Liver (tissue), 9 donors: ENCODE data around the gene CRAT. TPM values are rescaled to one million over a fixed set of nuclear protein-coding genes. Genes with fewer than 3 reads are reported as not detected.

Source experiments
- DNase-seq: peaks from one replicate; pipeline ENCODE4 v3.0.0-alpha.2; 2017; ENCODE audit warnings: low spot score
- H3K27ac ChIP-seq, 2 donors: one replicate each; pipeline ENCODE4 v1.7.0; 2013; ENCODE audit warnings: inconsistent platforms in 2 of 2, low read length in 2 of 2, control low read depth in 1 of 2, low read depth in 1 of 2, mild to moderate bottlenecking in 1 of 2
- H3K27me3 ChIP-seq, 4 donors: one replicate each; pipeline versions ENCODE4 v1.6.1 to v1.7.0; 2013; ENCODE audit warnings: low read length in 3 of 4, inconsistent platforms in 1 of 4, mild to moderate bottlenecking in 1 of 4, moderate library complexity in 1 of 4; ENCODE audit not compliant: control insufficient read depth in 4 of 4, insufficient read depth in 4 of 4
- H3K36me3 ChIP-seq, 4 donors: one replicate each; pipeline versions ENCODE4 v1.6.1 to v1.7.0; 2013; ENCODE audit warnings: low read length in 3 of 4, mild to moderate bottlenecking in 3 of 4, low read depth in 1 of 4, moderate library complexity in 1 of 4; ENCODE audit not compliant: control insufficient read depth in 4 of 4, insufficient read depth in 3 of 4
- H3K4me1 ChIP-seq, 4 donors: one replicate each; pipeline versions ENCODE4 v1.6.1 to v1.7.0; 2013; ENCODE audit warnings: low read length in 3 of 4, mild to moderate bottlenecking in 3 of 4, moderate library complexity in 1 of 4; ENCODE audit not compliant: control insufficient read depth in 4 of 4, insufficient read depth in 4 of 4
- H3K4me3 ChIP-seq, 3 donors: one replicate each; pipeline versions ENCODE4 v1.6.1 to v1.7.0; 2013; ENCODE audit warnings: low read length in 3 of 3, control low read depth in 1 of 3, low read depth in 1 of 3, mild to moderate bottlenecking in 1 of 3
- H3K9ac ChIP-seq, 2 donors: one replicate each; pipeline ENCODE4 v1.7.0; 2013; ENCODE audit warnings: low read length in 2 of 2, mild to moderate bottlenecking in 2 of 2, moderate library complexity in 2 of 2, control low read depth in 1 of 2, low read depth in 1 of 2
- H3K9me3 ChIP-seq, 4 donors: one replicate each; pipeline versions ENCODE4 v1.6.1 to v1.7.0; 2013; ENCODE audit warnings: low read length in 3 of 4; ENCODE audit not compliant: control insufficient read depth in 4 of 4
- ATF3 ChIP-seq: IDR thresholded peaks from 2 replicates; pipeline ENCODE4 v1.6.1; 2016; ENCODE audit warnings: antibody characterized with exemption
- CTCF ChIP-seq: fragments of 150-350 bp; IDR thresholded peaks from 2 replicates; pipeline ENCODE4 v1.5.1; 2017; ENCODE audit warnings: improper control_type of control experiment, low read depth, low read length; ENCODE audit not compliant: missing input control
- EGR1 ChIP-seq, 2 donors: IDR thresholded peaks; 2 replicates each; pipeline ENCODE4 v1.6.1; 2016 to 2018; ENCODE audit warnings: antibody characterized with exemption in 2 of 2, low read depth in 2 of 2
- FOXA1 ChIP-seq: IDR thresholded peaks from 2 replicates; pipeline ENCODE4 v1.6.1; 2016; ENCODE audit warnings: antibody characterized with exemption
- FOXA2 ChIP-seq: IDR thresholded peaks from 2 replicates; pipeline ENCODE4 v1.6.1; 2016; ENCODE audit warnings: antibody characterized with exemption
- GABPA ChIP-seq, 2 donors: IDR thresholded peaks in 1 of 2; conservative IDR thresholded peaks in 1 of 2; 2 replicates each; pipeline ENCODE4 v1.6.1; 2016; ENCODE audit warnings: antibody characterized with exemption in 2 of 2, mild to moderate bottlenecking in 1 of 2, moderate library complexity in 1 of 2
- HNF4A ChIP-seq, 2 donors: conservative IDR thresholded peaks; 2 replicates each; pipeline ENCODE4 v1.6.1; 2016; ENCODE audit warnings: antibody characterized with exemption in 2 of 2, mild to moderate bottlenecking in 2 of 2
- HNF4G ChIP-seq: IDR thresholded peaks from 2 replicates; pipeline ENCODE4 v1.6.1; 2016; ENCODE audit warnings: antibody characterized with exemption
- JUND ChIP-seq, 2 donors: IDR thresholded peaks; 2 replicates each; pipeline ENCODE4 v1.6.1; 2016; ENCODE audit warnings: antibody characterized with exemption in 2 of 2
- MAX ChIP-seq: IDR thresholded peaks from 2 replicates; pipeline ENCODE4 v1.6.1; 2016; ENCODE audit warnings: antibody characterized with exemption
- NR2F2 ChIP-seq: IDR thresholded peaks from 2 replicates; pipeline ENCODE4 v1.6.1; 2016; ENCODE audit warnings: antibody characterized with exemption
- RAD21 ChIP-seq, 2 donors: IDR thresholded peaks; 2 replicates each; pipeline ENCODE4 v1.6.1; 2016; ENCODE audit warnings: antibody characterized with exemption in 2 of 2, mild to moderate bottlenecking in 2 of 2
- REST ChIP-seq: IDR thresholded peaks from 2 replicates; pipeline ENCODE4 v1.6.1; 2016; ENCODE audit warnings: antibody characterized with exemption, mild to moderate bottlenecking
- RXRA ChIP-seq, 2 donors: IDR thresholded peaks; 2 replicates each; pipeline ENCODE4 v1.6.1; 2017 to 2018; ENCODE audit warnings: antibody characterized with exemption in 2 of 2, mild to moderate bottlenecking in 1 of 2
- SP1 ChIP-seq: IDR thresholded peaks from 2 replicates; pipeline ENCODE4 v1.6.1; 2018; ENCODE audit warnings: antibody characterized with exemption, mild to moderate bottlenecking
- TAF1 ChIP-seq: conservative IDR thresholded peaks from 2 replicates; pipeline ENCODE4 v1.6.1; 2016; ENCODE audit warnings: antibody characterized with exemption, mild to moderate bottlenecking
- YY1 ChIP-seq: IDR thresholded peaks from 2 replicates; pipeline ENCODE4 v1.6.1; 2016; ENCODE audit warnings: antibody characterized with exemption, mild to moderate bottlenecking
- ZBTB33 ChIP-seq: IDR thresholded peaks from 2 replicates; pipeline ENCODE4 v1.6.1; 2016; ENCODE audit warnings: antibody characterized with exemption
- WGBS: extraction: QIAGEN DNeasy Blood & Tissue Kit; methylation state at CpG from one replicate; pipeline ENCODE4 v1.1.7; 2013; 5-methylcytosine and 5-hydroxymethylcytosine counted together
- polyA plus RNA-seq, 2 donors: library from polyadenylated mRNA; stranded (reverse) in 1 of 2; unstranded in 1 of 2; fragments of 200-250 nt in 1 of 2; fragments of >200 nt in 1 of 2; fragmentation: Nextera tagmentation in 1 of 2; extraction: Ambion mirVana in 1 of 2; gene quantifications; one replicate each; pipeline versions ENCODE4 v1.2.1 to v1.2.3, GENCODE V29; 2013 to 2015
- total RNA-seq, 2 donors: library from RNA; depleted of rRNA; stranded (reverse); fragments of >200 nt; gene quantifications; one replicate each; pipeline ENCODE4 v1.2.3, GENCODE V29; 2014
- donor health status: healthy.
- donor health status: healthy.
- donor health status: healthy.
- donor health status: healthy.
- donor health status: healthy.

The CRAT gene
- total and polyA plus RNA-seq, 4 donors = 33.8 to 121 (median 89.1) TPM

GRCh38 chr9:129138476-129139232 is 28.1 kb upstream of the CRAT start:
- peak; percentile 45 for DNase-seq
- no peaks in the 10 kb centered on the region for H3K9me3 ChIP-seq
- H3K9ac ChIP-seq = peak overlapping the region; percentile 39 to 68
- 23% methylated on average over 21 of the region's 21 CpGs for WGBS
- no peaks in the 10 kb centered on the region for H3K27me3 ChIP-seq
- peaks cover 15 to 69% (median 51%) of the 10 kb centered on the region in 4 donors for H3K4me1 ChIP-seq
- H3K4me3 ChIP-seq = peak overlapping the region in 1 of 3 donors; percentile 15
- peak; percentile 29 for TF ChIP-seq ZBTB33
- TF ChIP-seq REST = peak; percentile 73
- TF ChIP-seq EGR1 (IDR thresholded peaks at IDR 0.05; ENCODE audit: low read depth in 2 of 2) = peak in 1 of 2 donors; percentile 91
- TF ChIP-seq MAX = peak; percentile 50
- no peak for TF ChIP-seq HNF4G
- TF ChIP-seq RXRA (IDR thresholded peaks at IDR 0.05) = peak; percentile 76 to 84
- TF ChIP-seq CTCF = no peak
- TF ChIP-seq SP1 = peak; percentile 79
- peak; percentile 98 for TF ChIP-seq ATF3
- peak; percentile 60 for TF ChIP-seq TAF1
- no peak for TF ChIP-seq FOXA2
- no peak for TF ChIP-seq RAD21 (IDR thresholded peaks at IDR 0.05)
- peak; percentile 52 to 72 for TF ChIP-seq HNF4A (conservative IDR thresholded peaks at IDR 0.05)
- peak in 1 of 2 donors; percentile 42 for TF ChIP-seq GABPA (IDR thresholded peaks at IDR 0.05 in 1 of 2, conservative IDR thresholded peaks at IDR 0.05 in 1 of 2)
- TF ChIP-seq YY1 = peak; percentile 95
- TF ChIP-seq JUND (IDR thresholded peaks at IDR 0.05) = peak; percentile 100
- TF ChIP-seq FOXA1 = no peak
- TF ChIP-seq NR2F2 = peak; percentile 58
- peaks cover 0 to 4% (median 3%) of the 10 kb centered on the region in 4 donors for H3K36me3 ChIP-seq
- H3K27ac ChIP-seq = peak overlapping the region; percentile 98
